ENCODE results near the gene CDKN1B.

GRCh38 chr12:12718853-12719252 is 1.7 kb downstream of the CDKN1B start:
- TF ChIP-seq CTCF (IDR thresholded peaks at IDR 0.05 in 2 of 3, conservative IDR thresholded peaks at IDR 0.05 in 1 of 3; ENCODE audit: borderline replicate concordance in 1 of 3, insufficient read depth in 1 of 3, low read depth in 2 of 3, low read length in 2 of 3) (no peak), YY1 (IDR thresholded peaks at IDR 0.05; ENCODE audit: extremely low read depth, insufficient replicate concordance, low read depth, low read length) (no peak)
